Hippocampal formation (tissue), 2 donors: ENCODE measurements around the gene BARX2.

Experiments
- DNase-seq, 2 donors: peaks; one replicate each; lab custom pipeline; 2025; lab: John Stamatoyannopoulos, UW

Gene BARX2

GRCh38 chr11:129374081-129374992 lies 1.3 kb upstream of the BARX2 start:
- no peak for DNase-seq

- DNase-seq = no peak
Observed at GRCh38 chr11:129374993-129375750, 476 bp upstream of the BARX2 start.

GRCh38 chr11:129376658-129377341 lies 1.2 kb downstream of the BARX2 start:
- DNase-seq = no peak

GRCh38 chr11:129377739-129378138 lies 2.1 kb downstream of the BARX2 start:
- no peak for DNase-seq

- DNase-seq = no peak
Observed at GRCh38 chr11:129380413-129380812, 4.8 kb downstream of the BARX2 start.

- DNase-seq = no peak
Observed at GRCh38 chr11:129382583-129382982, 6.9 kb downstream of the BARX2 start.

GRCh38 chr11:129383060-129383459 lies 7.4 kb downstream of the BARX2 start:
- DNase-seq = no peak

- DNase-seq = no peak
Observed at GRCh38 chr11:129383502-129383901, 7.9 kb downstream of the BARX2 start.

- DNase-seq = no peak
Observed at GRCh38 chr11:129384415-129384814, 8.8 kb downstream of the BARX2 start.

GRCh38 chr11:129385801-129386200 lies 10.2 kb downstream of the BARX2 start:
- DNase-seq = no peak

GRCh38 chr11:129386795-129387397 lies 11.2 kb downstream of the BARX2 start:
- no peak for DNase-seq

GRCh38 chr11:129387434-129387833 lies 11.8 kb downstream of the BARX2 start:
- DNase-seq = no peak

GRCh38 chr11:129388824-129389223 lies 13.2 kb downstream of the BARX2 start:
- DNase-seq = no peak

- DNase-seq = no peak
Observed at GRCh38 chr11:129390303-129390821, 14.7 kb downstream of the BARX2 start.

GRCh38 chr11:129391360-129391759 lies 15.7 kb downstream of the BARX2 start:
- DNase-seq = no peak

- no peak for DNase-seq
Observed at GRCh38 chr11:129391821-129392220, 16.2 kb downstream of the BARX2 start.

GRCh38 chr11:129392995-129393394 lies 17.3 kb downstream of the BARX2 start:
- no peak for DNase-seq

GRCh38 chr11:129394709-129395108 lies 19.1 kb downstream of the BARX2 start:
- DNase-seq = no peak

GRCh38 chr11:129395432-129395831 lies 19.8 kb downstream of the BARX2 start:
- DNase-seq = no peak

- DNase-seq = no peak
Observed at GRCh38 chr11:129395883-129396282, 20.2 kb downstream of the BARX2 start.

GRCh38 chr11:129396454-129396853 lies 20.8 kb downstream of the BARX2 start:
- DNase-seq = no peak
